GM21737 (cell line): ENCODE data around the gene GPR85.
"Not testable (repeated sequence)": the region's sequence is repeated elsewhere in the genome, so short reads cannot be mapped to it uniquely, and the experiment has no call there.

ENCODE experiments used
- ATAC-seq: cut with Tn5 transposase; IDR thresholded peaks from one replicate; pipeline ENCODE4 v1.9.1; 2021; ENCODE audit warnings: mild to moderate bottlenecking, moderate library complexity; ENCODE audit not compliant: unreplicated experiment

Gene GPR85, protein sequence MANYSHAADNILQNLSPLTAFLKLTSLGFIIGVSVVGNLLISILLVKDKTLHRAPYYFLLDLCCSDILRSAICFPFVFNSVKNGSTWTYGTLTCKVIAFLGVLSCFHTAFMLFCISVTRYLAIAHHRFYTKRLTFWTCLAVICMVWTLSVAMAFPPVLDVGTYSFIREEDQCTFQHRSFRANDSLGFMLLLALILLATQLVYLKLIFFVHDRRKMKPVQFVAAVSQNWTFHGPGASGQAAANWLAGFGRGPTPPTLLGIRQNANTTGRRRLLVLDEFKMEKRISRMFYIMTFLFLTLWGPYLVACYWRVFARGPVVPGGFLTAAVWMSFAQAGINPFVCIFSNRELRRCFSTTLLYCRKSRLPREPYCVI

DNA sequence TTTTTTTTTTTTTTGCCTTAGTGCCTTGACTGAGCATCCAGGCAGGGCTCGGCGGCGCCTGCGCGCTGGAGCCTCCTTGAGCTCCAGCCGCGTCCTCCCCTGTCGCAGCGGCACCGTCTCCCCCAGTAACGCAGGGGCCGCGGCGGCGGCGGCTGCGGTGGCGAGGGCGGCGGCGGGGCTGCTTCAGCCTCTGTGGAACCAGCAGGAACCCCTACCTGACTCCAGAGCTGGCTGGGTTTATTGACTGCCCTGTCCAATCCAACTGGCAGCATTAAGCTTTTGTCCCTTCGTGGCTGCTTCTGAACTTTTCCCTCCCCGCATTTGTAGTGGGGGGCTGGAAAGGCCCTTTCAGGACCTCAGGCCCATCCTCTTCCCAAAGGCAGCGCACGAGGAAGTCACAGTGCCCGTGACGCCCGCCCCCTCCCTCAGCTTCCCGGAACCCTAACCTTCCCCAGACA lies at the start of gene GPR85:
TSS of gene GPR85 (minus strand) at position 397 of the 458 bp plus-strand sequence. CDS start 2,106 bp downstream, outside the sequence.
- ATAC-seq = no peak

DNA sequence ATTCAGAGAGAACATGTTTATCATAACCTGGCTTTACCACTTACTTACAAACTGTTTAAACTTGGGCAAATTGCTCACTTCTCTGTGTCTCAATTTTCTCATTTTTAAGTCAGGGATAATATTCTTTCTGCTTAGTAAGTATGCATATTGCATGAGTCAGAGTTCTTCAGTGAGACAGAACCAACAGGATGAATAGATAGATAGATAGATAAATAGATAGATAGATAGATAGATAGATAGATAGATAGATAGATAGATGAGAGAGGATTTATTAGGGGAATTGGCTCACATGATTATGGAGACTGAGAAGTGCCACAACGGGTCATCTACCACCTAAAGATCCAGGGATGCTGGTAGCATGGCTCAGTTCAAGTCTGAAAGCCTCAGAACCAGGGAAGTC lies 47.4 kb upstream of the GPR85 start:
- no peak for ATAC-seq

DNA sequence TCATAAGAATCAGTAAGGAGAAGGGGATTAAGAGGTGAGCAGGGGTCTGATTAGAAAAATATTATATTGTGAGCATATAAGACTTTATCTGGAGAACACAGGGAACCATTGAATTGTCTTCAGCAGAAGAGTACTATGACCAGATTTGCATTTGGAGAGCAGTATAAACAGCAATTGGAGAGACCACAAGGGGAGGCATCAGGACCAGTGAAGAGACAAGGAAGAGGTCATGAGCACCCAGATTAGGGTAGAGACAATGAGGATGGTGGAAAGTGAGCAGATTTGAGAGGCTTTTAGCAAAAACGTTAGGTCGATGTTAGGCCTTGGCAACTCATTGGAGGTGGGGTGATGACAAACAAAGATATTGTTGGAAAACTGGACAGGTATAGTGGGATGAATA lies 44.7 kb upstream of the GPR85 start:
- no peak for ATAC-seq

DNA sequence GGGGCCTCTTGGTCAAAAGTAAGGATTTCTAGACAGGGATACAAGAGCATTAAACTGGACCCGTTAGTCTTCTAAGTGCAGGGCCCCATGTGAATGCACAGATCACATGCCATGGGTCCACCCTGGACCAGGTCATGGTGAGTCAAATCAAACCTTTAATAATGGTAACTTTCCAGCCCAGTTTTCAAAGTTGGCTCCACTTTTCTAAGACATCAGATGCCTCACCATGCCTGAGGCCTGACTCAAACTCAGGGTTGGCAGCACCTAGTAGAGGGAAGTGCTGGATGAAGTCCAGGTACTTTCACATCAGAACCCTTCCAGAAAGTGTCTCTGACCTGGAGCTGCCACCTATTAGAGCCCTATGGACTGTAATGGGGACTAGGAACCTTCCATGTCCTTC lies 41.4 kb upstream of the GPR85 start:
- ATAC-seq = no peak

DNA sequence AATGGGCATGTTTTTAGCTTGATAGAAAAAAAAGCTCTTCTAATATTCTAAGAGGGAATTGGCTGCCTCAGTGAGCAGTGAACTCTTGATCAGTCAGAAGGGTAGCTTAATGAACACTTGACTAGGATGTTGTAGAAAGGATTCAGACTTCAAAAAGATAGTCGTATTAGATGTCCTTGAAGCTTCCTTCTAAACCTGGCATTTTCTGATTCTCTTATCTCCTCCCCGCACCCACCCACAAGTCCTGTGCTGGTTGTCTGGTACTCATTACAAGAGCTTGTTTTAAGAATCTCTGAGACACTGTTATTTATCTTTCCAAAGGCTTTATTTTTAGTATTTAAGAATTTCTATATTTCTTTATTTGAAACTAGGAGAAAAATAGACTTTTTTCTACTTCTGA lies 39.1 kb upstream of the GPR85 start:
- ATAC-seq = no peak

DNA sequence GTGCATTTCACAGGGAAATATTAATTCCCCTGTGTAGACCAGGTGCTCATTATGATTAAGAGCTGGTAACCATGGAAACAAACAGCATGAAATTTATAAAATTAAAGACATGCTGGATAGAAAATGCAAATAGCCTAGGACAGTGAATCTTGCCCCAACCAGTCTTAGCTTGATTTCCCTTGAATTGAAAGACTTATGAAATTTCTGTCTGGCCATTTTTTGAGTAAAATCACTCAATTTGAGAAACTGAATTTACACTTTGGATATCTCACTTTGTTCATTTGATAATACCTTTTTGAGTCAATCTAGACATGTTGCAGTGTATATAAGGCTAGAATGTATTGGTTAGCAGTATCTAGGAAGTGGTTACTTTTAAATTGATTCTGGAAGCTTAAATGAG lies 36.1 kb upstream of the GPR85 start:
- ATAC-seq = no peak

DNA sequence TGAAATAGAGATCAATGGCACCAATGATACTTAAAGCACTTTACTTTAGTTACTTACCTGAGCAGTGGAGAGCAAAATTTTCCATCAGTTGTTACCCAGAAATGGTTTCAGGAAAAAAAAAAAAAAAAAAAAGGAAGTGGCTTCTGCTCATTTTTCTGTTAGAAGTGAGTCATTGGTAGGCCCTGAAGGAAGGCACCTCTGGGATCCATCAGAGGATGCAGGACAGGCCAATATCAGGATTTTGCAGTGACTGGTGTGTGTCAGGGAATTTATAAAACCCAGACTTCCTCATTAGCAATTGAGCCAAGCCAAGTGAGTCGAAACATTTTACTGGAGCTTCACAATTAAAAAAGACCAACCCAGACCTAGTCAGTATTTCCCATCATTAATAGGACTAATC lies 34.0 kb upstream of the GPR85 start:
- ATAC-seq = no peak

DNA sequence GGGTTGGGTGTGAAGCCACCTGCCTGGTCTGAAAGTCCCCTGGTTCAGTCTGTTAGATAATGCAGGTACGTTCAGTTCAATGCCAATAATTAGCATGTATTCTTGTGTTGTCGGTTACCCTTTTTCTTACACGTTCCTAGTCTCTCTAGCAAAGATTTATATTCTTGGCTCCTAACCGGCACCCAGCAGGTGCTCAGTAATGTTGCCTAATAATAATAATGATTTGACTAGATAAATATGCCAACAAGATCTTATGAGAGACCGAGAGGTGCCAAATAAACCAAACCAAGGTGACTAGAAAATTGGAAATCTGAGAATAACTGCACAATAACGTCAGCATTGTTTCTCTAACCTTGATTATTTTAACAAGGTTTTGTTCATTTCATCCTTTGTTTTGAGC lies 32.8 kb upstream of the GPR85 start:
- ATAC-seq = no peak

DNA sequence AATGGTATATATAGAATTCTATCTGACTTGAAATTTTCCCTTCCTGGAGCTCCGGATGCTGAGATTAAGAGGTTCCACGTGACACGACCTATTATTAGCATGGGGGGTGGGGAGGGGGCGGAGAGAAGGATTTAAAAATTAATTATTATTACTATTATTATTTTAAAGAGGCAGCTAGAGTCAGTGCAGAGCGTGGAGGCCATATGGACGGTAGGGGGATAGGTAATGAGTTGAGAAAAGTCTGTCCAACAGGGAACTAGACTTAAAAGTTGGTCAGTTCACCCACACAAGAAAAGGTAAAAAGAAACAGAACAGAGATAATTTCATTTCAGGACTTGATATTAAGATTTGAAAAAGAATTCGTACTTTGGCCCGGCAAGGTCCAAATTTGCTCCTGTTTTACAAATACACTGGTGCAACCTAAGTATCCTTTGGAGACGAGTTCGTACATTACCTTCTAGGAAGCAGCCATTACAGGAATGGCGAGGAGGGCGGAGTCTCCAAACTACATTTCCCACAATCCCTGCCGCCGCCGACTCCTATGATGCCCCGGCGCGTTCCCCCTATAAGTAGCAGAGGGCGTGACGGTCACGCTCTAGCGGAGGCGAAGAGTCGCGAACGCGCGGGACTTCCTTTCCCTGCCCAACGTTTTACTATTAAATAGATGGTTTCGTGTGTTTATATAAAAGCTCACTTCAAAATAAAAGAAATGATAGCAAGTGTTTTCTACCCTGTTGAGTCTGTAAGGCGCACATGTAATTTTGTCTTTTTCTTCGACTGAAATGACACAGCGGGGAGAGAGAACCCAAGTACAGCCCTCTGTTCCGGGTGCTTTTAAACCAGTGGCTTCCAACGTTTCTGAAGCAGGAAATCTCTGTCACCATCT lies 31.7 kb upstream of the GPR85 start, which contains the start of gene SMIM30:
TSS of gene SMIM30 (minus strand) at position 481 of the 886 bp plus-strand sequence. CDS start 976 bp downstream, outside the sequence.
- ATAC-seq = peak; percentile 100

DNA sequence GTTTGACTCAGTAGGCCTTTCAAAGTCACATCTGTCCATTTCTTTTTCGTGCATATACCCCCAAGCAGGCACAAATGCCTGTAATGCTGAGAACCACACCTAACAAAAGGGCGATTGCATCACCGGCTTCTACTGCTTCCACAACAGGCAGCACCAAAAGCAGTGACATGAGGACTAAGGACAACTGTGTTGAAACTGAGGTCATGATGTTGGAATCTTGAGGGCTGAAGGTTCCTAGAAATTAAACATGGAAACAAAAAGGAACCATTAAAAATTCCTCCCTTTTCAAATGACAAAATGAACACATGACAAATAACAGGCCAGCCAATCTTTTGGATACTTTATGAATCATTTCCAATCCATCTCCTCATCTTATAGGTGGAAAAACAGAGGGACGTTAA lies 30.7 kb upstream of the GPR85 start:
- not testable (repeated sequence) for ATAC-seq

DNA sequence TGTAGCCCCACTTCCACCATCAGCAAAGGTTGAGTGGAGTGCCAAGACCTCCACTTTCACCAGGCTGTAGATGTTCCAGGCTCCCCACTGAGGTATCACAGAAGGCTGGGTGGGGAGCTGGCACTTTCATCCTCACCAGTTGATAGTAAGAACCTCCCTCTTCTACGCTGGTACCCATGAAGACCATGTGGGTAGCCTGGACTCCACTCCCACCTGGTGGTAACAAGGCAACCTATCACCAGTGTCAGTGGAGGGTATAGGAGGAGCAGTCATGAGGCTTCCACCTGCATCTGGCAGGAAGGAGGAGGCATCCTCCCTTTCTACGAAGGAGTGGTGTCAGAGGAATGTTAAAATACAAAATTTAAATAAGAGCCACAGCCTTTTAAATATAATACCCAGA lies 27.3 kb upstream of the GPR85 start:
- peak; percentile 31 for ATAC-seq

DNA sequence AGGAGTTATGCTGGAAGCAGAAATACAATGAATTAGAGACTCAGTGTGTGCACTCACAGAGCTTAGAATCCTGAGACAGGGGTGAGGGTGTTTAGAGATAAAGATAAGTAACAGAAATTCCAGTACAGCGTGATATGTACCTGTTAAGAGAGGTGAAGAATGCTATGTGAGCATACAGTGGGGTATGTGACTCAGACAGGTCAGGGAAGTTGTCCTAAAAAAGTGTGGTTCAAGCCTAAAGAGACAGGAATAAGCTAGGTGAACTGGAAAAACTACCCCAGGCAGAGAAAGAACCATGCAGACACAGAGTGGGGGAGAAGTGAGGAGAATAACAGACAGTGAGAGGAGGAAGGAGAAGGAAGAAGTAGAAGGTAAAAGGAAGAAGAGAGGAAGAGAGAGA lies 23.1 kb upstream of the GPR85 start:
- no peak for ATAC-seq

DNA sequence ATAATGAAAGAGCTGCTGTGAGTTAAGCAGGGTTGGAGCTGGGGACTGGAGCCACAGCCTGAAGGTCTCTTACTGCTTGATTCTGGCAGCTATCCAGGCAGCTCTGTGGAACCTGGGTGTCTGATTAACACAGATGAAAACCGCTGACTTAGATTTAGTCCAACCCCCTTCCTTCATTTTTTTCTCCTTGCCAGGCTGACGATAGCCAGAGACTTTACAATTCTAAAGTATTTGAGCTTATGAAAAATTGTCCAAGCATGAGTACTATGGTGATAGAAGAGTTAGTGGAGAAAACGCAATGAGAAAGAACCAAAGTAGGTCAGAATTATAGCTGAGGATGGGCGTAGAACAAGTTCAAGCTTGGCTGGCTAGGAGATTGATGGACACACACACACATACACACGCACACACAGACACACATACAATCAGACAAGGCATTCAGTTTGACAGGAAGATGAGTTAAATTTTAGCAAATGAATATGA lies 13.5 kb upstream of the GPR85 start:
- ATAC-seq = no peak

DNA sequence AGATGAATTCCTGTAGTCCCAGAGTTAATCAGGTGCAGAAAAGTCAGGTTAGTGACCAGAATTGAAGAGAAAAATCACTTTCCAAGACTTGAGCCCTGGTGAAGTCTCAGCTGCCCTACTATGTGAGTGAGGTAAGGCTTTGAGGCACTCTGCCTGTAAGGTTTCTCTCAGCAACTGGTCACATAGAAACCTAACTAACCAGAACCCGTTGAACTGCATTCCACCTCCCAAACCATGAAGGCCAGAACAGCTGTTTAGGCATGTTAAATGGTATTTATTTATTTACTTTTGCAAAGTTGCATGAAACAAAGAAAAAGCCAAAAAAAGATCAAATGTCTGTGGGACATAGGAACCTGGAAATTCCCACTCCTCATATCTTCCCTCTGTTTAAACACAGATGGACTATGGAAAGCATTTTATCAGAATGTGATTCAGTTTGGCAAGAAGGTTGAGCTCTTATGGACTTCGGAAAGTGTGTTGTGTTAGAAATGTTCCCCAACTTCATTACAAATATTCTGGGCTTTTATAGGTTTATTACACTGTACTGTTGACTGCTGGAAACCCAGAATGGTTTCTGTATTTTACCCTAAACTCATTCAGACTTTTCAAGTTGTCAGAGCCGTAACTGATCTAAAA lies 12.8 kb upstream of the GPR85 start:
- ATAC-seq = no peak

DNA sequence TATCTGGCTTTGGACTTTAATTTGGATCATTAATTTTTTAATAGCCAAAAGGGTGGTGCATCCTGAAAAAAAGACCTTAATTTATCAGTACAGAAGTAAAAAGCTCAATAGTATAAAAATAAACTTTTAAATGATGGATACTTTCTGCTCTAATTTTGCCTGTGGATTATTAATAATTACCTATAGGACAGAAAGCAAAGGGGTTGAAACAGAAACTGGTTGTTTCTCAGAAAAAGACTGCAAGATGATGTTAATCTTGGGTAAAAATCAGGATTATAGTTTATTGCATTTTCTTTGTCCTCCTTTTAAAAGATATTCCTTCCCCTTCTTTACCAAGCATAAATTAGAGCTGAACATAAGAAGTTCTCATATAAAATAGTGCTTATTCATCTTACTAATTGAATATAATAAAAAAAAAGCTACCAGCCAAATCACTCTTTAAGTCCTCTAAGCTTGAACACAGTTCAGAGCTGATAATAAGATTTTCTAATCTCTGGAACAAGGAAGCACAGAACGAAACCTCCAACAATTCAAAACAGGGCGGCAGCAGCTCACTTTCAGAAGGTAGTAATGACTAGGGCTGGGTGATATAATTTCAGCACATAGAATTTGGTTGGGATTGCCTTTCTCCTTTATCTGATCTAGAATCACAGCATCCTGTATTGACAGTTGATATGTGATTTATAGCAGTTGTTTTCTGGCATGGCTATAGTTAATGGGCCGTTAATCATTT lies 8.1 kb upstream of the GPR85 start:
- no peak for ATAC-seq

DNA sequence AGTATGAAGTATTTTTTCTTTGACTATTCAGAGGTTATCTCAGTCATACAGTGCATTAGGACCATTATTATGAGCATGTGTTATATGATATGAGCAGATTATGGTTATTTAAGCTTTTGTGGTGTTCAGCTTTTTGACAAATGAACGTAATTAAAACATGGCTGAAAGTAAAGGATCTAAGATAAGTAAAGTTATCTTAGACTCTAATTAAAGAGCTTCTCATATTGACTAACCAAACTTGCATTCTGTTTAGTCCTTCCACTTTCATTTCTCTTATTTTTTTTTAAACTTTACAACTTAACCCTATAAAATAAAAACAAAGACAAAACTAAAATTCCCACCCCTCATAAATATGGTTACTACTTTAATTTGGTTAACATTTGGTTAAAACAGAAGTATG lies 6.9 kb upstream of the GPR85 start:
- no peak for ATAC-seq

DNA sequence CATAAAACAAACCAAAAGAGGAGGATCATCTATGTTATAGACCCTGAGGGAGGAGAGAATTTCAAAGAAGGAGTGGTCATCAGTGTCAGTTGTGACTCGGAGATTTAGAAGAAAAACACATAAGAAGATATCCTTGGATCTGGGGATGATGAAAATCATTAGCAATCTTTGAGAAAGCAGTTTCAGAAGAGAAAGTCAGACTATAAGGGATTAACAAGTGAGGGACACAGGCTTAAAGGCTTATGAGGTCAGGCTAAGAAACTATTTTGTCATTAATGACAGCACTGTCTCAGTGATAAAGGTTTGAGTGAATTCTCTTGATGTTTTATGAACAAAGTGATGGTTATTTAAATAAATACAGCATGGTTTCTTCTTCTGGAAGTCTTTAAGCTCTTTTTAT lies 6.1 kb upstream of the GPR85 start:
- no peak for ATAC-seq

DNA sequence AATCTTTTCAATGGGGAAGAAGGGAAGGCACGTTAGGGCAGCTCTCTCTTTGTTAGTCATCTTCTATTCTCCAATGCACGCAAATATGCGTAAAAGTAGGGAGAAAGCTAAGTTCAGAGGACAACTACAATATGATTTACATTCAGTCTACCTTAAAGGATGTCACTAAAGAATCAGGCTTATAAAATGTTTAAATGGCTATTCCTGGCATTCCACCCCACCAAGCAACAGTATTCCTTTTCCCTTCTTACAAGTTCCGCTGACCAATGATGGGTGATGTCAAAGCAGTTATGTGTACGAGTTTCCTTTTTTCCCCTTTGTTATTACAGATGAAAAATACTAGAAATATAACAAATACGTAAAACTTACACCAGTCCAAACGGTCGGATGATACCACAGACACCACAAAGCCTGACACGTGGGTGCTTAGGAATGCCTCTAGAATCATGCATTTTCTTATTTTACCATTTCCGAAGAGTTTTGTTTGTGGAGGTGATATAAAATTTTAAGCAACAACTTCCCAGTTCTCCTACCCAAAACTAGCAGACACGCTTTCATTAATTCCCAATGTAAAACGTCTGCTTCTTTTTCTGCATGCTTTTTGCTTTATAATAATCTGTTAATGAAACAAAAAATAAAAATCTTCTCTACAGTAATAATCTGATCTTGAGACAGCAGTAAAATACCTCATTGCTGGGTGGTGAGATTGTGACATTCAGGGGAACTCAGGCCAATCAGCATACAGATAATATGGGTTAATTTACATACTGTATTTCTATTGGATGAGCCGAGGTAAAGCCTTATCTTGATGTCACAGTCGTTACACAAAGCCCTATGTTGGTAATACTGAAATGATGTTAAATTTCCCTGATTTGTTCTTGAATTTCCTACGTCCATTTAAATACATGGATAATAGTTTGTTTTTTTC lies 708 bp upstream of the GPR85 start:
- no peak for ATAC-seq

DNA sequence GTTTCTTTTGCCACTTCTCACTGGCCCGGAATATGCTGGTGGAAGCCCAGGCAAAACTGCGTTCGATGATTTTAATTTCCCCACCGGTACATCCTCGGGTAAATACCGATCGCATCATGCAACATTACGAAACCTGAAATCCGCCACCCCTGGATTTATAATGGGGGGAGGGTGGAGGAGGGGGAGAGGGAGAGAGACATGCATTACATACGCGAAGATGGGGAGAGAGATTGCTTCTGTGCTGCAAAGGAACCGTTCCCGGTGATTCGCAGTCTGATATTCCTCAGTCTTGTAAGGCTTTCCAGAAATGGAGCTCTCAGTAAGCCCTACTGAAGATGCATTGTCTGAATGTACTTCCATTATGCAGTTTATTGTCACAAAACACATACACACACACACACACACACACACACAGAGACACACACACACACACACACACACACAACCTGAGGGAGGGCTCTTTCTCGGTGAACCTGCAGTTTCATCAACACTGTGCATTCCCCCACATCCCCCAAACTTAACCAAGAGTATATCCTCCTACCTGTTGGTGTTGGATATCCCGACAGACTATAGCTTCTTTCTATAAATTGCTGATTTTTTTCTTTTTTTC lies 741 bp downstream of the GPR85 start:
- no peak for ATAC-seq
